PFSK-1 (cell line): ENCODE data around the gene ZMIZ2.

Experiments used
- FOXP2 ChIP-seq: optimal IDR thresholded peaks from 2 replicates; pipeline ENCODE3; 2011; ENCODE audit warnings: borderline replicate concordance, control low read depth, inconsistent platforms; ENCODE audit not compliant: insufficient read depth; ENCODE audit errors: extremely low read length, extremely low read depth
- POLR2AphosphoS5 ChIP-seq: IDR thresholded peaks from 2 replicates; pipeline ENCODE4 v1.6.1; 2012; ENCODE audit warnings: low read depth, mild to moderate bottlenecking, control low read depth, low read length, moderate library complexity
- REST ChIP-seq, 2 experiments: IDR thresholded peaks; 2 replicates each; pipeline versions ENCODE4 v1.6.1 to v1.8.0; 2011 to 2012; ENCODE audit warnings: low read depth in 2 of 2, low read length in 2 of 2, control low read depth in 1 of 2, inconsistent platforms in 1 of 2, mild to moderate bottlenecking in 1 of 2, moderate library complexity in 1 of 2; ENCODE audit not compliant: insufficient read depth in 1 of 2
- SIN3A ChIP-seq: IDR thresholded peaks from 2 replicates; pipeline ENCODE4 v1.6.1; 2012; ENCODE audit warnings: mild to moderate bottlenecking, low read length, moderate library complexity, borderline replicate concordance; ENCODE audit not compliant: insufficient read depth
- TAF1 ChIP-seq: IDR thresholded peaks from 2 replicates; pipeline ENCODE4 v1.6.1; 2012; ENCODE audit warnings: low read length, control low read depth, borderline replicate concordance; ENCODE audit not compliant: insufficient read depth

- TF ChIP-seq POLR2AphosphoS5: no peak
- TF ChIP-seq TAF1: no peak
- no peak for TF ChIP-seq REST (IDR thresholded peaks at IDR 0.05; ENCODE audit: insufficient read depth in 1 of 2, low read depth in 2 of 2, low read length in 2 of 2)
- no peak for TF ChIP-seq SIN3A
- TF ChIP-seq FOXP2: no peak
Observed at GRCh38 chr7:44738876-44739665, 9.6 kb upstream of the ZMIZ2 start.
